HepG2 (cell line): ENCODE results near the gene MBTD1. TPM values are rescaled to one million over a fixed set of nuclear protein-coding genes. Genes with fewer than 3 reads are reported as not detected.

Experiments
- CBFB ChIP-seq: sonication (generic); formaldehyde crosslinking; IDR thresholded peaks from 2 replicates; pipeline ENCODE4 v1.4.0; 2020; ENCODE audit warnings: missing genetic modification reagents
- HNRNPK ChIP-seq: fragments of 200-400 bp; formaldehyde crosslinking; IDR thresholded peaks from 2 replicates; pipeline ENCODE4 v1.6.1; 2018; ENCODE audit warnings: low read length, low read depth, moderate library complexity, mild to moderate bottlenecking; ENCODE audit not compliant: poor library complexity, severe bottlenecking
- KDM3A ChIP-seq: IDR thresholded peaks from 2 replicates; pipeline ENCODE4 v1.6.1; 2018; ENCODE audit warnings: low read depth, missing compliant biosample characterization
- NFE2L2 ChIP-seq: fragments of 150-350 bp; IDR thresholded peaks from 2 replicates; pipeline ENCODE4 v1.6.1; 2014; ENCODE audit warnings: low read length
- ZFP41 ChIP-seq: sonication (generic); formaldehyde crosslinking; IDR thresholded peaks from 2 replicates; pipeline ENCODE4 v1.4.0; 2020; ENCODE audit warnings: mild to moderate bottlenecking, missing genetic modification reagents, borderline replicate concordance
- ZNF337 ChIP-seq: sonication (generic); formaldehyde crosslinking; IDR thresholded peaks from 2 replicates; pipeline ENCODE4 v1.5.1; 2020; ENCODE audit warnings: missing genetic modification reagents, low read depth, mild to moderate bottlenecking, borderline replicate concordance
- ZNF839 ChIP-seq: sonication (generic); formaldehyde crosslinking; IDR thresholded peaks from 2 replicates; pipeline ENCODE4 v1.4.0; 2020; ENCODE audit warnings: missing genetic modification reagents, mild to moderate bottlenecking, borderline replicate concordance
- polyA plus RNA-seq, 8 experiments: library from polyadenylated mRNA; depleted of rRNA in 3 of 8; stranded (reverse) in 7 of 8; unstranded in 1 of 8; fragments of >200 nt; fragmentation: Illumina TruSeq in 4 of 8; extraction: Trizol in 4 of 8; gene quantifications; 2 replicates each; pipeline versions ENCODE4 v1.2.1 to v1.2.3, GENCODE V29; 2011 to 2016; ENCODE audit warnings: low read depth in 4 of 8, missing spikeins in 1 of 8, mixed read lengths in 1 of 8; ENCODE audit not compliant: insufficient read depth in 1 of 8
- total RNA-seq, 5 experiments: library from RNA; depleted of rRNA; stranded (reverse); fragments of >200 nt; fragmentation: Illumina TruSeq; extraction: Trizol; gene quantifications; 2 replicates each; pipeline ENCODE4 v1.2.3, GENCODE V29; 2016; ENCODE audit warnings: low read depth in 1 of 5
- TF ChIP-seq, protein P1 (sequence below), 2 experiments: fragments of 450-650 bp in 1 of 2; sonication (generic) in 1 of 2; formaldehyde crosslinking; IDR thresholded peaks; 2 replicates each; pipeline versions ENCODE4 v1.5.0 to v1.8.0; 2020 to 2022; ENCODE audit warnings: mild to moderate bottlenecking in 1 of 2, missing genetic modification reagents in 1 of 2
- TF ChIP-seq, protein P2 (sequence below): sonication (generic); formaldehyde crosslinking; IDR thresholded peaks from 2 replicates; pipeline ENCODE4 v1.5.0; 2020; ENCODE audit warnings: mild to moderate bottlenecking, missing genetic modification reagents
- TF ChIP-seq, protein P3 (sequence below): sonication (generic); formaldehyde crosslinking; IDR thresholded peaks from 2 replicates; pipeline ENCODE4 v1.4.0; 2020; ENCODE audit warnings: mild to moderate bottlenecking, missing genetic modification reagents, borderline replicate concordance
- TF ChIP-seq, protein P4 (sequence below): sonication (generic); formaldehyde crosslinking; IDR thresholded peaks from 2 replicates; pipeline ENCODE4 v1.4.0; 2020; ENCODE audit warnings: missing genetic modification reagents
- TF ChIP-seq, protein P5 (sequence below): IDR thresholded peaks from 2 replicates; pipeline ENCODE4 v1.6.1; 2016; ENCODE audit warnings: low read depth, missing genetic modification reagents, missing compliant biosample characterization

The MBTD1 gene
- total and polyA plus RNA-seq, 2 of the 13 experiments (the other 11 are each of a cell fraction or from before 2014, with no cell fraction given): 20.9 TPM

DNA sequence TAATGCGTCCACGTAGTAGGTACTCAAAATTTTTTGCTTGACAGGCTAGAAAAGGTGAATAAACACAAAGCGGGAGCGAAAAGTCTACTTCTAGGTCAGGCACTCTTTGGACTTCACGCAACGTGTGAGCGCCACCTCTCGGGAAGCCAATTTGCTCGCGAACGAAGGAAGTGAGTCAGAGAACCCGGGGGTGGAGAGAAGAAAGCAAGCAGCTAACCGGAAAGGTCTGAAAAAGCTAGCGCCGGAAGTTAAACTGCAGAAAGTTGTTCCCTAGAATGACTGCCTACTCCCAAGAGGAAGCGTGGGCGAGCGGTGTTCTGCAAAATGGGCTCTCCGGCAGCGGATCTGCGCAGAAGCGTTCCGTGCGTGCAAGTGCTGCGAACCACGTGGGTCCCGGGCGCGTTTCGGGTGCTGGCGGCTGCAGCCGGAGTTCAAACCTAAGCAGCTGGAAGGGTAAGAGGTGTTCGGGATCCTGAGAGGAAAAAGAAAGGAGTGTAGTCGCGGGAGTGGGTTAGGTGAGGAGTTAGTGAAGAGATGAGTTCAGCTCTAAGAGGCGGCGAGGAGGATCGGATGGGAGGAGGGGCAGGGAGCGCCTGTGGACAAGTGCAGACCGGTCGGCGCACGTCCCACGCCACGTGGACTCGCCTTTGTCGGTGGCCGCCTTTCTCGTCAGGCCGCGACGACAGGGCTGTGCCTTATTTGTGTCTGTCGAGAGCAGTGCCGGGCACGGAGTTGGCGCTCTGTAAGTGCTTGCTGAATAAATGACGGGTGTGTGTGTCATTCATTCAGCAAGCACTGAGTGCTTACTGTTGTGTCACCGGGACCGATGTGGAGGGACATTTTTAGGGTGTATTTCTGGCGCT lies 106.4 kb downstream of the MBTD1 start, which contains the start of gene NME1 (continued):
- TF ChIP-seq, protein P1, sequence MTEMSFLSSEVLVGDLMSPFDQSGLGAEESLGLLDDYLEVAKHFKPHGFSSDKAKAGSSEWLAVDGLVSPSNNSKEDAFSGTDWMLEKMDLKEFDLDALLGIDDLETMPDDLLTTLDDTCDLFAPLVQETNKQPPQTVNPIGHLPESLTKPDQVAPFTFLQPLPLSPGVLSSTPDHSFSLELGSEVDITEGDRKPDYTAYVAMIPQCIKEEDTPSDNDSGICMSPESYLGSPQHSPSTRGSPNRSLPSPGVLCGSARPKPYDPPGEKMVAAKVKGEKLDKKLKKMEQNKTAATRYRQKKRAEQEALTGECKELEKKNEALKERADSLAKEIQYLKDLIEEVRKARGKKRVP (CRISPR knock-in tag; IDR thresholded peaks at IDR 0.05): no peak; a peak in 2 of 4 replicates
- TF ChIP-seq CBFB (CRISPR knock-in tag): peak; percentile 98
- peak; percentile 44 for TF ChIP-seq HNRNPK
- peak; percentile 100 for TF ChIP-seq KDM3A
- TF ChIP-seq, protein P2, sequence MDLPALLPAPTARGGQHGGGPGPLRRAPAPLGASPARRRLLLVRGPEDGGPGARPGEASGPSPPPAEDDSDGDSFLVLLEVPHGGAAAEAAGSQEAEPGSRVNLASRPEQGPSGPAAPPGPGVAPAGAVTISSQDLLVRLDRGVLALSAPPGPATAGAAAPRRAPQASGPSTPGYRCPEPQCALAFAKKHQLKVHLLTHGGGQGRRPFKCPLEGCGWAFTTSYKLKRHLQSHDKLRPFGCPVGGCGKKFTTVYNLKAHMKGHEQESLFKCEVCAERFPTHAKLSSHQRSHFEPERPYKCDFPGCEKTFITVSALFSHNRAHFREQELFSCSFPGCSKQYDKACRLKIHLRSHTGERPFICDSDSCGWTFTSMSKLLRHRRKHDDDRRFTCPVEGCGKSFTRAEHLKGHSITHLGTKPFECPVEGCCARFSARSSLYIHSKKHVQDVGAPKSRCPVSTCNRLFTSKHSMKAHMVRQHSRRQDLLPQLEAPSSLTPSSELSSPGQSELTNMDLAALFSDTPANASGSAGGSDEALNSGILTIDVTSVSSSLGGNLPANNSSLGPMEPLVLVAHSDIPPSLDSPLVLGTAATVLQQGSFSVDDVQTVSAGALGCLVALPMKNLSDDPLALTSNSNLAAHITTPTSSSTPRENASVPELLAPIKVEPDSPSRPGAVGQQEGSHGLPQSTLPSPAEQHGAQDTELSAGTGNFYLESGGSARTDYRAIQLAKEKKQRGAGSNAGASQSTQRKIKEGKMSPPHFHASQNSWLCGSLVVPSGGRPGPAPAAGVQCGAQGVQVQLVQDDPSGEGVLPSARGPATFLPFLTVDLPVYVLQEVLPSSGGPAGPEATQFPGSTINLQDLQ: peak; percentile 91
- TF ChIP-seq, protein P3, sequence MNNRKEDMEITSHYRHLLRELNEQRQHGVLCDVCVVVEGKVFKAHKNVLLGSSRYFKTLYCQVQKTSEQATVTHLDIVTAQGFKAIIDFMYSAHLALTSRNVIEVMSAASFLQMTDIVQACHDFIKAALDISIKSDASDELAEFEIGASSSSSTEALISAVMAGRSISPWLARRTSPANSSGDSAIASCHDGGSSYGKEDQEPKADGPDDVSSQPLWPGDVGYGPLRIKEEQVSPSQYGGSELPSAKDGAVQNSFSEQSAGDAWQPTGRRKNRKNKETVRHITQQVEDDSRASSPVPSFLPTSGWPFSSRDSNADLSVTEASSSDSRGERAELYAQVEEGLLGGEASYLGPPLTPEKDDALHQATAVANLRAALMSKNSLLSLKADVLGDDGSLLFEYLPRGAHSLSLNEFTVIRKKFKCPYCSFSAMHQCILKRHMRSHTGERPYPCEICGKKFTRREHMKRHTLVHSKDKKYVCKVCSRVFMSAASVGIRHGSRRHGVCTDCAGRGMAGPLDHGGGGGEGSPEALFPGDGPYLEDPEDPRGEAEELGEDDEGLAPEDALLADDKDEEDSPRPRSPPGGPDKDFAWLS (CRISPR knock-in tag): peak; percentile 98
- TF ChIP-seq ZFP41 (CRISPR knock-in tag): peak; percentile 99
- peak; percentile 97; the same call in 1 of the 2 replicates for TF ChIP-seq ZNF839 (CRISPR knock-in tag)
- TF ChIP-seq, protein P4, sequence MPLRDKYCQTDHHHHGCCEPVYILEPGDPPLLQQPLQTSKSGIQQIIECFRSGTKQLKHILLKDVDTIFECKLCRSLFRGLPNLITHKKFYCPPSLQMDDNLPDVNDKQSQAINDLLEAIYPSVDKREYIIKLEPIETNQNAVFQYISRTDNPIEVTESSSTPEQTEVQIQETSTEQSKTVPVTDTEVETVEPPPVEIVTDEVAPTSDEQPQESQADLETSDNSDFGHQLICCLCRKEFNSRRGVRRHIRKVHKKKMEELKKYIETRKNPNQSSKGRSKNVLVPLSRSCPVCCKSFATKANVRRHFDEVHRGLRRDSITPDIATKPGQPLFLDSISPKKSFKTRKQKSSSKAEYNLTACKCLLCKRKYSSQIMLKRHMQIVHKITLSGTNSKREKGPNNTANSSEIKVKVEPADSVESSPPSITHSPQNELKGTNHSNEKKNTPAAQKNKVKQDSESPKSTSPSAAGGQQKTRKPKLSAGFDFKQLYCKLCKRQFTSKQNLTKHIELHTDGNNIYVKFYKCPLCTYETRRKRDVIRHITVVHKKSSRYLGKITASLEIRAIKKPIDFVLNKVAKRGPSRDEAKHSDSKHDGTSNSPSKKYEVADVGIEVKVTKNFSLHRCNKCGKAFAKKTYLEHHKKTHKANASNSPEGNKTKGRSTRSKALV (CRISPR knock-in tag): peak; percentile 95
- peak; percentile 52 for TF ChIP-seq NFE2L2
- TF ChIP-seq, protein P5, sequence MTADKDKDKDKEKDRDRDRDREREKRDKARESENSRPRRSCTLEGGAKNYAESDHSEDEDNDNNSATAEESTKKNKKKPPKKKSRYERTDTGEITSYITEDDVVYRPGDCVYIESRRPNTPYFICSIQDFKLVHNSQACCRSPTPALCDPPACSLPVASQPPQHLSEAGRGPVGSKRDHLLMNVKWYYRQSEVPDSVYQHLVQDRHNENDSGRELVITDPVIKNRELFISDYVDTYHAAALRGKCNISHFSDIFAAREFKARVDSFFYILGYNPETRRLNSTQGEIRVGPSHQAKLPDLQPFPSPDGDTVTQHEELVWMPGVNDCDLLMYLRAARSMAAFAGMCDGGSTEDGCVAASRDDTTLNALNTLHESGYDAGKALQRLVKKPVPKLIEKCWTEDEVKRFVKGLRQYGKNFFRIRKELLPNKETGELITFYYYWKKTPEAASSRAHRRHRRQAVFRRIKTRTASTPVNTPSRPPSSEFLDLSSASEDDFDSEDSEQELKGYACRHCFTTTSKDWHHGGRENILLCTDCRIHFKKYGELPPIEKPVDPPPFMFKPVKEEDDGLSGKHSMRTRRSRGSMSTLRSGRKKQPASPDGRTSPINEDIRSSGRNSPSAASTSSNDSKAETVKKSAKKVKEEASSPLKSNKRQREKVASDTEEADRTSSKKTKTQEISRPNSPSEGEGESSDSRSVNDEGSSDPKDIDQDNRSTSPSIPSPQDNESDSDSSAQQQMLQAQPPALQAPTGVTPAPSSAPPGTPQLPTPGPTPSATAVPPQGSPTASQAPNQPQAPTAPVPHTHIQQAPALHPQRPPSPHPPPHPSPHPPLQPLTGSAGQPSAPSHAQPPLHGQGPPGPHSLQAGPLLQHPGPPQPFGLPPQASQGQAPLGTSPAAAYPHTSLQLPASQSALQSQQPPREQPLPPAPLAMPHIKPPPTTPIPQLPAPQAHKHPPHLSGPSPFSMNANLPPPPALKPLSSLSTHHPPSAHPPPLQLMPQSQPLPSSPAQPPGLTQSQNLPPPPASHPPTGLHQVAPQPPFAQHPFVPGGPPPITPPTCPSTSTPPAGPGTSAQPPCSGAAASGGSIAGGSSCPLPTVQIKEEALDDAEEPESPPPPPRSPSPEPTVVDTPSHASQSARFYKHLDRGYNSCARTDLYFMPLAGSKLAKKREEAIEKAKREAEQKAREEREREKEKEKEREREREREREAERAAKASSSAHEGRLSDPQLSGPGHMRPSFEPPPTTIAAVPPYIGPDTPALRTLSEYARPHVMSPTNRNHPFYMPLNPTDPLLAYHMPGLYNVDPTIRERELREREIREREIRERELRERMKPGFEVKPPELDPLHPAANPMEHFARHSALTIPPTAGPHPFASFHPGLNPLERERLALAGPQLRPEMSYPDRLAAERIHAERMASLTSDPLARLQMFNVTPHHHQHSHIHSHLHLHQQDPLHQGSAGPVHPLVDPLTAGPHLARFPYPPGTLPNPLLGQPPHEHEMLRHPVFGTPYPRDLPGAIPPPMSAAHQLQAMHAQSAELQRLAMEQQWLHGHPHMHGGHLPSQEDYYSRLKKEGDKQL (CRISPR knock-in tag): peak; percentile 94
- no peak; the same call in 1 of the 2 replicates for TF ChIP-seq ZNF337 (CRISPR knock-in tag)
